GM12892 (cell line): ENCODE measurements around the gene MTCL1.

Experiments
- DNase-seq: peaks from one replicate; pipeline ENCODE4 v3.0.0; 2011; ENCODE audit not compliant: insufficient read length
- FAIRE-seq: peaks from 2 replicates; lab custom pipeline; 2011; peaks lifted over from hg19 to GRCh38; lab: Jason Lieb, UNC
- POLR2A ChIP-seq: IDR thresholded peaks from 2 replicates; pipeline ENCODE4 v1.6.1; 2011; ENCODE audit warnings: low read depth, low read length, control low read depth
- POLR2AphosphoS5 ChIP-seq: IDR thresholded peaks from 2 replicates; pipeline ENCODE4 v1.6.1; 2011; ENCODE audit warnings: low read depth, low read length, control low read depth
- TAF1 ChIP-seq: IDR thresholded peaks from 2 replicates; pipeline ENCODE4 v1.6.1; 2011; ENCODE audit warnings: low read depth, mild to moderate bottlenecking, control low read depth, low read length, borderline replicate concordance

MTCL1 gene

GRCh38 chr18:8783335-8783993, 78.1 kb downstream of the MTCL1 start:
- FAIRE-seq (no peak), DNase-seq (no peak)
- TF ChIP-seq TAF1 (no peak), POLR2AphosphoS5 (no peak), POLR2A (no peak)

GRCh38 chr18:8783994-8784530, 78.7 kb downstream of the MTCL1 start:
- TF ChIP-seq TAF1 (no peak), POLR2AphosphoS5 (no peak), POLR2A (no peak)
- DNase-seq (no peak), FAIRE-seq (no peak)

GRCh38 chr18:8785261-8785660, 79.9 kb downstream of the MTCL1 start:
- FAIRE-seq (no peak), DNase-seq (no peak)
- no peak for TF ChIP-seq POLR2AphosphoS5
- no peak for TF ChIP-seq TAF1
- no peak for TF ChIP-seq POLR2A

GRCh38 chr18:8785855-8786482, 80.6 kb downstream of the MTCL1 start:
- DNase-seq (no peak), FAIRE-seq (no peak)
- TF ChIP-seq POLR2A: no peak
- no peak for TF ChIP-seq POLR2AphosphoS5
- TF ChIP-seq TAF1: no peak

- no peak for FAIRE-seq
- TF ChIP-seq POLR2AphosphoS5 (no peak), TAF1 (no peak), POLR2A (no peak)
- DNase-seq: no peak
These were observed 81.4 kb downstream of the MTCL1 start for GRCh38 chr18:8786483-8787370.

GRCh38 chr18:8787371-8787670, 82.0 kb downstream of the MTCL1 start:
- TF ChIP-seq TAF1: no peak
- no peak for TF ChIP-seq POLR2AphosphoS5
- FAIRE-seq (no peak), DNase-seq (no peak)

GRCh38 chr18:8787794-8788193, 82.4 kb downstream of the MTCL1 start:
- DNase-seq (no peak), FAIRE-seq (no peak)
- no peak for TF ChIP-seq POLR2A
- TF ChIP-seq TAF1: no peak
- no peak for TF ChIP-seq POLR2AphosphoS5

GRCh38 chr18:8788503-8789429, 83.4 kb downstream of the MTCL1 start:
- DNase-seq: no peak
- TF ChIP-seq POLR2AphosphoS5: no peak
- no peak for TF ChIP-seq TAF1
- TF ChIP-seq POLR2A: no peak
- FAIRE-seq: no peak

GRCh38 chr18:8791171-8791651, 85.9 kb downstream of the MTCL1 start:
- FAIRE-seq (no peak), DNase-seq (no peak)
- no peak for TF ChIP-seq POLR2A
- TF ChIP-seq TAF1: no peak
- TF ChIP-seq POLR2AphosphoS5: no peak

GRCh38 chr18:8792688-8793316, 87.4 kb downstream of the MTCL1 start:
- FAIRE-seq (no peak), DNase-seq (no peak)
- TF ChIP-seq POLR2AphosphoS5 (no peak), POLR2A (no peak), TAF1 (no peak)
